Kidney (tissue), 22 donors: Measurements from ENCODE around the gene LATS2. TPM values are rescaled to one million over a fixed set of nuclear protein-coding genes. Genes with fewer than 3 reads are reported as not detected.

Experiments used
- DNase-seq, 5 donors: peaks; one replicate each; pipeline ENCODE4 v3.0.0-alpha.2; 2013 to 2020
- FAIRE-seq: peaks from 2 replicates; lab custom pipeline; 2012; peaks lifted over from hg19 to GRCh38; lab: Jason Lieb, UNC
- H3K27ac ChIP-seq, 2 donors: one replicate each; pipeline ENCODE4 v1.7.0; 2013; ENCODE audit warnings: low read depth in 2 of 2, low read length in 2 of 2, inconsistent platforms in 1 of 2
- H3K27me3 ChIP-seq: one replicate; pipeline ENCODE4 v1.7.1; 2013; ENCODE audit warnings: low read length, inconsistent platforms; ENCODE audit not compliant: control insufficient read depth, insufficient read depth
- H3K36me3 ChIP-seq, 3 donors: one replicate each; pipeline versions ENCODE4 v1.7.0 to v1.7.1; 2013; ENCODE audit warnings: low read length in 3 of 3, control low read depth in 1 of 3, inconsistent platforms in 1 of 3; ENCODE audit not compliant: insufficient read depth in 3 of 3, control insufficient read depth in 2 of 3
- H3K4me1 ChIP-seq, 3 donors: one replicate each; pipeline versions ENCODE4 v1.7.0 to v1.7.1; 2013; ENCODE audit warnings: low read length in 3 of 3, inconsistent platforms in 1 of 3, low read depth in 1 of 3; ENCODE audit not compliant: control insufficient read depth in 2 of 3, insufficient read depth in 2 of 3
- H3K4me3 ChIP-seq, 3 donors: one replicate each; pipeline versions ENCODE4 v1.7.0 to v1.8.1; 2013; ENCODE audit warnings: low read length in 3 of 3, control low read depth in 1 of 3, inconsistent platforms in 1 of 3
- H3K9ac ChIP-seq, 3 donors: one replicate each; pipeline versions ENCODE4 v1.7.0 to v1.7.1; 2013; ENCODE audit warnings: low read length in 3 of 3, control low read depth in 1 of 3, inconsistent platforms in 1 of 3
- H3K9me3 ChIP-seq, 3 donors: one replicate each; pipeline versions ENCODE4 v1.7.0 to v1.7.1; 2013; ENCODE audit warnings: low read length in 3 of 3, control low read depth in 1 of 3, inconsistent platforms in 1 of 3; ENCODE audit not compliant: control insufficient read depth in 2 of 3, insufficient read depth in 1 of 3
- intact Hi-C: fragments of 100-400 bp; cut with DNase I; formaldehyde crosslinking; loops from one replicate; pipeline ENCODE4 v1.11.1; 2022
- long read RNA-seq, 10 donors: library from polyadenylated mRNA in 1 of 10; unstranded in 1 of 10; transcript quantifications; one replicate each; pipeline ENCODE4 v2.0.0 and lab custom pipeline, GENCODE V29; 2021 to 2026
- polyA plus RNA-seq: library from polyadenylated mRNA; stranded (reverse); fragments of 350-450 nt; fragmentation: Illumina TruSeq; extraction: RNeasy Lipid Tissue Mini Kit (QIAGEN cat#74804); gene quantifications from one replicate; pipeline ENCODE4 v1.2.3, GENCODE V29; 2014; ENCODE audit warnings: low read depth, low replicate concordance; ENCODE audit not compliant: insufficient read depth
- total RNA-seq: library from RNA; stranded (reverse); fragmentation: NEBNext Ultra II Directional; extraction: Animal tissue kit (Norgen Biotek cat#: 25700); gene quantifications from one replicate; pipeline ENCODE4 v1.2.1, GENCODE V29; 2021
- TF ChIP-seq, protein P1 (sequence below): IDR thresholded peaks from 3 replicates; pipeline ENCODE4 v1.5.1; 2012; ENCODE audit warnings: mild to moderate bottlenecking, moderate library complexity, borderline replicate concordance; ENCODE audit not compliant: insufficient read depth; ENCODE audit errors: extremely low read depth
- donor health status: control.
- donor health status: control.
- donor health status: control.
- donor health status: control.
- donor health status: control.
- donor health status: DM: yes; HTN: yes; CAD: no.
- donor health status: Normal renal cell carcinoma (clear cell type).

LATS2 gene
- total RNA-seq (26.3 TPM), polyA plus RNA-seq (5.5 TPM)
- long read RNA-seq, donor 1, full-length matches to known transcripts, result 4 of 4 reads
- long read RNA-seq, donor 1, partial matches to known transcripts, result 0 of 4 reads
- long read RNA-seq, donor 1, other reads (novel, unspliced or antisense), result 0 of 4 reads
- long read RNA-seq, donor 2, full-length matches to known transcripts, result 2 of 2 reads
- long read RNA-seq, donor 2, partial matches to known transcripts, result 0 of 2 reads
- long read RNA-seq, donor 2, other reads (novel, unspliced or antisense), result 0 of 2 reads
- long read RNA-seq, donor 3, full-length matches to known transcripts, result 2 of 20 reads
- long read RNA-seq, donor 3, partial matches to known transcripts, result 18 of 20 reads
- long read RNA-seq, donor 3, other reads (novel, unspliced or antisense), result 0 of 20 reads
- long read RNA-seq, donor 4, full-length matches to known transcripts, result 3 of 3 reads
- long read RNA-seq, donor 4, partial matches to known transcripts, result 0 of 3 reads
- long read RNA-seq, donor 4, other reads (novel, unspliced or antisense), result 0 of 3 reads
- long read RNA-seq, donor 5, result 0 reads
- long read RNA-seq, donor 6, result 0 reads
- long read RNA-seq, donor 7, full-length matches to known transcripts, result 2 of 12 reads
- long read RNA-seq, donor 7, partial matches to known transcripts, result 8 of 12 reads
- long read RNA-seq, donor 7, other reads (novel, unspliced or antisense), result 2 of 12 reads
- long read RNA-seq, donor 8, full-length matches to known transcripts, result 3 of 3 reads
- long read RNA-seq, donor 8, partial matches to known transcripts, result 0 of 3 reads
- long read RNA-seq, donor 8, other reads (novel, unspliced or antisense), result 0 of 3 reads
- long read RNA-seq, donor 9, full-length matches to known transcripts, result 1 of 1 reads
- long read RNA-seq, donor 9, partial matches to known transcripts, result 0 of 1 reads
- long read RNA-seq, donor 9, other reads (novel, unspliced or antisense), result 0 of 1 reads
- long read RNA-seq, donor 10, full-length matches to known transcripts, result 1 of 1 reads
- long read RNA-seq, donor 10, partial matches to known transcripts, result 0 of 1 reads
- long read RNA-seq, donor 10, other reads (novel, unspliced or antisense), result 0 of 1 reads

DNA sequence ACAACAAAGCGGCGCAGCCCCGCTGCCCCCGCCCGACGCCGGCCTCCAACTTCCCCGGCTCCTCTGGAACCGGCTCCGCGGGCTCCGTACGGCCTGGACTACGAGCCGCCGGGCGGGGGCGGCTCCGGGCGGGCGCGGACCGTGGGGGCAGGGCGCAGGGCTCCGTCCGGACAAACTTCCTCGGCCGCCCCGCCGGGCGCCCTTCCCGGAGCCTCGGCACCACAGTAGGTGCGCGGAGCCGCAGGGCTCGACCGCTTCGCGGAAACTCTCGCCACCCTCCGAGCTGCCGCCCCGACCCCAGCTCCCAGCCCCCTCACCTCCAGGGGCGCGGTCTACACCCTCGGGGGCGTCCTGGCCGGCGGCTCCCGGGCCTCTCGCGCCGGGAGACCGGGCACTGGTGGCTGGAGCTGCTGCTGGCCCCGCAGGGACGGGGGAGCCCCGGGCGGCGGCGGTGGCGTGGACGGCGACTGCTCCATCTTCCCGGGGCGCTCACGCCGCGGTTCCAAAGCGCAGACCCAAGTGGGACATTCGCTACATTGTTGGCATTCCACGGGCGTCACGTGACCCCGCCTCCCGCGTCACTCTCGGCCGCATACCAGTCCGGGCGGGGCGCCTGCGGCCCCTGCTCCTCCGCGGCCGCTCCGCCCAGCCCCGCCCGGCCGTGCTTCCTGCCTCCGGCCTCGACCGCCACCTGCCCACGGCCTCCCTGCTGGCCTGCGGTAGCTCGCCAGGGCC is at the start of gene LATS2:
LATS2 (minus strand) TSS at position 558 of the 735 bp plus-strand sequence. CDS start 15,560 bp downstream, outside the sequence.
- DNase-seq, result peak; percentile 96 to 98 (median 96)

GRCh38 chr13:21109168-21109567 is 47.8 kb upstream of the LATS2 start:
- Histone ChIP-seq H3K9ac (no peak overlapping the region), H3K4me3 (no peak overlapping the region), H3K9me3 (no peaks in the 10 kb centered on the region), H3K27ac (no peak overlapping the region), H3K4me1 (no peaks in the 10 kb centered on the region), H3K36me3 (no peaks in the 10 kb centered on the region), H3K27me3 (no peaks in the 10 kb centered on the region)
- no peak for DNase-seq
- intact Hi-C loops, result no loop called here
- no peak for FAIRE-seq
- TF ChIP-seq, protein P1, sequence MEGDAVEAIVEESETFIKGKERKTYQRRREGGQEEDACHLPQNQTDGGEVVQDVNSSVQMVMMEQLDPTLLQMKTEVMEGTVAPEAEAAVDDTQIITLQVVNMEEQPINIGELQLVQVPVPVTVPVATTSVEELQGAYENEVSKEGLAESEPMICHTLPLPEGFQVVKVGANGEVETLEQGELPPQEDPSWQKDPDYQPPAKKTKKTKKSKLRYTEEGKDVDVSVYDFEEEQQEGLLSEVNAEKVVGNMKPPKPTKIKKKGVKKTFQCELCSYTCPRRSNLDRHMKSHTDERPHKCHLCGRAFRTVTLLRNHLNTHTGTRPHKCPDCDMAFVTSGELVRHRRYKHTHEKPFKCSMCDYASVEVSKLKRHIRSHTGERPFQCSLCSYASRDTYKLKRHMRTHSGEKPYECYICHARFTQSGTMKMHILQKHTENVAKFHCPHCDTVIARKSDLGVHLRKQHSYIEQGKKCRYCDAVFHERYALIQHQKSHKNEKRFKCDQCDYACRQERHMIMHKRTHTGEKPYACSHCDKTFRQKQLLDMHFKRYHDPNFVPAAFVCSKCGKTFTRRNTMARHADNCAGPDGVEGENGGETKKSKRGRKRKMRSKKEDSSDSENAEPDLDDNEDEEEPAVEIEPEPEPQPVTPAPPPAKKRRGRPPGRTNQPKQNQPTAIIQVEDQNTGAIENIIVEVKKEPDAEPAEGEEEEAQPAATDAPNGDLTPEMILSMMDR, result no peak

More for the DNA sequence above, at the start of gene LATS2:
- peak within 1 kb of the TSS in 2 of 3 donors; percentile 63 to 88 for H3K9ac ChIP-seq
- H3K9me3 ChIP-seq, result no peaks in the 10 kb centered on the region
- intact Hi-C loops, result no loop called here
- H3K27ac ChIP-seq, result peak within 1 kb of the TSS; percentile 95 to 99
- H3K27me3 ChIP-seq, result no peaks in the 10 kb centered on the region
- no peak for FAIRE-seq
- H3K4me1 ChIP-seq, result peaks cover 0 to 6% (median 0%) of the 10 kb centered on the region in 3 donors
- H3K36me3 ChIP-seq, result no peaks in the 10 kb centered on the region
- H3K4me3 ChIP-seq, result peak within 1 kb of the TSS; percentile 24 to 71 (median 66)
- TF ChIP-seq, protein P1, result peak; percentile 37

GRCh38 chr13:21106089-21106488 is 44.7 kb upstream of the LATS2 start:
- FAIRE-seq (no peak), DNase-seq (peak in 2 of 5 donors; percentile 20 to 36)
- intact Hi-C loops, result no loop called here
- Histone ChIP-seq H3K4me3 (no peak overlapping the region), H3K27ac (no peak overlapping the region), H3K27me3 (no peaks in the 10 kb centered on the region), H3K9me3 (no peaks in the 10 kb centered on the region), H3K4me1 (no peaks in the 10 kb centered on the region), H3K9ac (no peak overlapping the region), H3K36me3 (no peaks in the 10 kb centered on the region)
- TF ChIP-seq, protein P1, result no peak
